BLaER1 (cell line): ENCODE measurements around the gene CREBBP.
"Not testable (repeated sequence)": the region's sequence is repeated elsewhere in the genome, so short reads cannot be mapped to it uniquely, and the experiment has no call there.

Source experiments
- H3K27ac ChIP-seq: shearing (Covaris generic); formaldehyde crosslinking; 2 replicates; pipeline ENCODE4 v1.8.1; 2022
- H3K27me3 ChIP-seq: shearing (Covaris generic); formaldehyde crosslinking; 2 replicates; pipeline ENCODE4 v1.8.1; 2022
- H3K36me3 ChIP-seq: shearing (Covaris generic); formaldehyde crosslinking; 2 replicates; pipeline ENCODE4 v1.8.1; 2022
- H3K4me1 ChIP-seq: shearing (Covaris generic); formaldehyde crosslinking; 2 replicates; pipeline ENCODE4 v1.8.1; 2022
- H3K4me2 ChIP-seq: shearing (Covaris generic); formaldehyde crosslinking; 2 replicates; pipeline ENCODE4 v1.8.1; 2022
- H3K4me3 ChIP-seq: shearing (Covaris generic); formaldehyde crosslinking; 2 replicates; pipeline ENCODE4 v1.8.1; 2022
- H3K9ac ChIP-seq: shearing (Covaris generic); formaldehyde crosslinking; 2 replicates; pipeline ENCODE4 v1.8.1; 2022
- H3K9me3 ChIP-seq: shearing (Covaris generic); formaldehyde crosslinking; 2 replicates; pipeline ENCODE4 v1.8.1; 2022
- H4K20me1 ChIP-seq: shearing (Covaris generic); formaldehyde crosslinking; 2 replicates; pipeline ENCODE4 v1.8.1; 2022
- Cebpa-rat ChIP-seq: shearing (Covaris generic); IDR thresholded peaks from 2 replicates; pipeline ENCODE4 v1.8.1; 2022

Gene CREBBP

GRCh38 chr16:3880623-3881498 lies at the start of gene CREBBP:
TSS of gene CREBBP (minus strand) at chr16:3880713. CDS start at chr16:3879916, 797 bp downstream.
- peaks cover 40% of the 10 kb centered on the region for H4K20me1 ChIP-seq
- peak within 1 kb of the TSS; percentile 75 for H3K4me3 ChIP-seq
- peak within 1 kb of the TSS; percentile 95 for H3K4me2 ChIP-seq
- H3K27me3 ChIP-seq = no peaks in the 10 kb centered on the region
- peak within 1 kb of the TSS; percentile 96 for H3K9ac ChIP-seq
- peak within 1 kb of the TSS; percentile 98 for H3K27ac ChIP-seq
- H3K4me1 ChIP-seq = peaks cover 51% of the 10 kb centered on the region
- no peaks in the 10 kb centered on the region for H3K9me3 ChIP-seq
- H3K36me3 ChIP-seq = no peaks in the 10 kb centered on the region
- TF ChIP-seq Cebpa-rat = no peak

- not testable (repeated sequence) for H3K4me3 ChIP-seq, H3K36me3 ChIP-seq, H3K9ac ChIP-seq, H3K27ac ChIP-seq, H4K20me1 ChIP-seq, H3K4me2 ChIP-seq, H3K27me3 ChIP-seq, H3K9me3 ChIP-seq
- peaks cover 16% of the 10 kb centered on the region for H3K4me1 ChIP-seq
Measured at GRCh38 chr16:3927147-3927546, 46.6 kb upstream of the CREBBP start.

DNA sequence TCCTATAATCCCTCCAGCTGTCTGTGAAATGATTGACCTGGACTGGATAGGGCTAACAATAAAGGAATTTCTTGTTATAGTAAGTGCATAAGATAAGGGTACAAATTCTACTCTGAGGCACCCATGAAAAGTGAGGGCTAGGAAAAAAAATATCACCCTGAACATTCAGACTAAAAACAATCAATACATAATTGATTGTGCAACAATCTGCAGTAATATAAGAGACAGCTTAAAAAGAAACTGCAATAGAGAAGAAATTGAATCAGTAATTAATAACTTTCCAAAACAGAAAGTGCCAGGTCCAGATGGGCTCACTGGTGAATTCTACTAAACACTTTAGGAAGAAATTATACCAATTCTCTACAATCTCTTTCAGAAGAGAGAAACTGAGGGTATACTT lies 44.2 kb upstream of the CREBBP start:
- no peak overlapping the region for H3K27ac ChIP-seq
- H3K4me3 ChIP-seq = no peak overlapping the region
- no peaks in the 10 kb centered on the region for H3K36me3 ChIP-seq
- H3K9me3 ChIP-seq = peaks cover 30% of the 10 kb centered on the region
- no peaks in the 10 kb centered on the region for H4K20me1 ChIP-seq
- H3K27me3 ChIP-seq = no peaks in the 10 kb centered on the region
- peaks cover 6% of the 10 kb centered on the region; the same call in 1 of the 2 replicates for H3K4me1 ChIP-seq
- no peak for TF ChIP-seq Cebpa-rat
- no peak overlapping the region for H3K9ac ChIP-seq
- no peak overlapping the region for H3K4me2 ChIP-seq

DNA sequence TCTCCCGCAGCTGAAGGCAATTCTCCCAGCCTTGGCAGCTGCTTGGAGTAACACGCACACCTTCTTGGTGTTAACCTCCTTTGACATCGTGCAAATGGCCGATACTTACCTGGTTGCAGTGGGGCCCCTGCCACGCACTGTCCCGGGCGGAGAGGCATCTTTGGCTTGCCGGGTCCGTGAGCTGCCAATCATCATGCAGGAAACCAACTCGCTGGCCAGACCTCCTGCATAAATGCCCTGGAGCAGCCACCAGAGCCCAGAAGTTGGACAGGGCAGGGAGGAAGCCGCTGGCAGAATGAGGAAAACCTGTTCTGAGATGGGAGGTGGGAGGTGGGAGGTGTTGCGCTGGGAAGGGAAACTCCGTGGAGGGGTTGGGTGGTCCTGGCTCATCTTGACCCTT lies 41.7 kb upstream of the CREBBP start:
- H3K9me3 ChIP-seq = peaks cover 42% of the 10 kb centered on the region
- no peaks in the 10 kb centered on the region for H3K4me1 ChIP-seq
- no peaks in the 10 kb centered on the region for H3K27me3 ChIP-seq
- H3K9ac ChIP-seq = no peak overlapping the region
- H3K4me2 ChIP-seq = no peak overlapping the region
- H3K36me3 ChIP-seq = no peaks in the 10 kb centered on the region
- H3K27ac ChIP-seq = no peak overlapping the region
- H3K4me3 ChIP-seq = no peak overlapping the region
- TF ChIP-seq Cebpa-rat = no peak
- H4K20me1 ChIP-seq = no peaks in the 10 kb centered on the region

DNA sequence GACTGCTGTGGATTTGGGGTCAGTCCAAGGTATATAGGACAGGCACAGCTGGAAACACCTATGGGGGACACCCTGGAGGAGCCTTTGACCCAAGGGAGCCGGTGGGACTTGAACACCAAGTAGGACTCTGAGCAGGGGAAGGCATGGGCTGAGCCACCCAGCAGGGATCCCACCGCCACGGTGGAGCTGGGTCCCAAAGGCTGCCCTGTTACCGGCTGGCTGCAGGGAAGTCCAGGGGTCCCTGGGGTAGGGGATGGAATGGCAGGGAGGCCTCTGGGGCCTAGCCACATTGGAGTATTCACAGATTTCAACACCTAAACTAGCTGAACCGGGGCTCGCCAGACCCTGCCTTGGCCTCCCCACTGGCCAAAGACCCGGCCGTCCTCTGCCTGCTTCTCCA lies 39.7 kb upstream of the CREBBP start:
- Histone ChIP-seq H3K27me3 (no peaks in the 10 kb centered on the region), H3K4me3 (no peak overlapping the region), H3K9me3 (peaks cover 50% of the 10 kb centered on the region), H3K4me2 (no peak overlapping the region), H3K9ac (no peak overlapping the region), H3K4me1 (no peaks in the 10 kb centered on the region), H4K20me1 (no peaks in the 10 kb centered on the region), H3K36me3 (no peaks in the 10 kb centered on the region), H3K27ac (no peak overlapping the region)
- TF ChIP-seq Cebpa-rat = no peak

DNA sequence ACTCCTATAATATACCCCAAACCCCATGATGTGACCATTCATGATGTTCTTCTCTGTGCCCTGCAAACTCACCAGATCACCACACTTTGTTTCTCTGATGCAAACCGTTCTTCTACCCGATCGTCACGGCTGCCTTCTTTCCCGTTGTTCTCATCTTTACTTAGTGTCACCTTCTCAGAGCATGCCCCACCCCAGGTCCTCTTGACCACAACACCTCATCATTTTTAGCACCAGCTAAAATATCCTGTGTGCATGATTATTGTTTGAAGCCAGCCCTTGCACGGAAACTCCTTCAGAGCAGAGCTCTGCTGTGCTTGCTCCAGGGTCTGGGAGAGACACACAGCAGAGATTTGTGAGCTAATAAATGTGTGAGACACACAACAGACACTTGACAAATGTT lies 38.9 kb upstream of the CREBBP start:
- no peaks in the 10 kb centered on the region for H3K4me1 ChIP-seq
- no peak for TF ChIP-seq Cebpa-rat
- H3K36me3 ChIP-seq = no peaks in the 10 kb centered on the region
- no peak overlapping the region for H3K27ac ChIP-seq
- no peaks in the 10 kb centered on the region for H3K27me3 ChIP-seq
- H3K9ac ChIP-seq = no peak overlapping the region
- H3K4me2 ChIP-seq = no peak overlapping the region
- H3K9me3 ChIP-seq = peaks cover 50% of the 10 kb centered on the region
- no peak overlapping the region for H3K4me3 ChIP-seq
- no peaks in the 10 kb centered on the region for H4K20me1 ChIP-seq

DNA sequence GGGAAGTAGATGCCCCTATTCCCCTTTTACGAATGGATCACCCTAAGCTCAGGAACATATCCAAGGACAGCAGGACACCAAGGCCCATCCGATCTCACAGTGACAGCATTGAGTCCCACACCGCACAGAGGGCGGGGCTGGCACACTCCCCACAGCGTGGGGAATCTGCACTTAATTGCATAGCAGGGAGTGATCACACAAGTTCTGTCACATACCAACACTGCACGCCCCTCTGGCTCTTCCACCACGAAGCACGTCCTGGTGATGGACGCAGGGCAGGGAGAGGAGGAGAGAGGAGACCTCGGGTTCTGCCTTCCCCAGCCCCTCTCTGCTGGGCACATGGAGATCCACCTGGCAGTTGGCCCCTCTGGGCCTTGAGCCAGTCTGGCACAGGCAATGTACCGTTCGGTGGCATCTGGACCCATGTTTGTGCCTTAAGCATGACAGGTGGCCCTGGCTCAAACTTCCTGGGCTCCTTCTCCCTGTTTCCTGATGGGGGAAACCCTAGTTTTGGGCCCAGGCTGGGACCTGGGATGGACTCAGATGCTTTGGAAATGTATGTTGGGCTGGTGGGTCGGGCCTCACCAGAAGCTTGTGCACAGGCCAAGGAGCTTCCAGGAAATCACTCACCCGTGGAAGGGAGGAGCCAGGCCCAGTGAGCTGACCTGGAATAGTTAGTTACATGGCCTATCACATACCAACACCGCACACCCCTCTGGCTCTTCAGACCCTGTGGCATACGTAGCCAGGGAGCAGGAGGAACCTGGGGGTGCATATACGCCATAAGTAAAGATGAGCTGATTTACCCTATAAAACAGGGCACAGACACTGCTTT lies 35.1 kb upstream of the CREBBP start:
- no peak for TF ChIP-seq Cebpa-rat
- Histone ChIP-seq H3K9me3 (peaks cover 37% of the 10 kb centered on the region), H3K4me1 (no peaks in the 10 kb centered on the region), H3K4me3 (no peak overlapping the region), H4K20me1 (no peaks in the 10 kb centered on the region), H3K36me3 (no peaks in the 10 kb centered on the region), H3K27ac (no peak overlapping the region), H3K27me3 (no peaks in the 10 kb centered on the region), H3K4me2 (no peak overlapping the region), H3K9ac (no peak overlapping the region)

- Histone ChIP-seq H3K9me3 (peaks cover 14% of the 10 kb centered on the region), H3K27me3 (no peaks in the 10 kb centered on the region), H3K4me3 (no peak overlapping the region), H3K4me2 (no peak overlapping the region), H3K9ac (no peak overlapping the region), H3K36me3 (no peaks in the 10 kb centered on the region), H4K20me1 (no peaks in the 10 kb centered on the region), H3K4me1 (no peaks in the 10 kb centered on the region), H3K27ac (no peak overlapping the region)
- TF ChIP-seq Cebpa-rat = no peak
Measured at GRCh38 chr16:3912897-3913296, 32.4 kb upstream of the CREBBP start.

- Histone ChIP-seq H4K20me1 (no peaks in the 10 kb centered on the region), H3K4me3 (no peak overlapping the region), H3K36me3 (no peaks in the 10 kb centered on the region), H3K4me1 (no peaks in the 10 kb centered on the region), H3K9me3 (peaks cover 9% of the 10 kb centered on the region), H3K9ac (no peak overlapping the region), H3K27me3 (no peaks in the 10 kb centered on the region), H3K4me2 (no peak overlapping the region), H3K27ac (no peak overlapping the region)
- TF ChIP-seq Cebpa-rat = no peak
Measured at GRCh38 chr16:3912373-3912772, 31.9 kb upstream of the CREBBP start.

DNA sequence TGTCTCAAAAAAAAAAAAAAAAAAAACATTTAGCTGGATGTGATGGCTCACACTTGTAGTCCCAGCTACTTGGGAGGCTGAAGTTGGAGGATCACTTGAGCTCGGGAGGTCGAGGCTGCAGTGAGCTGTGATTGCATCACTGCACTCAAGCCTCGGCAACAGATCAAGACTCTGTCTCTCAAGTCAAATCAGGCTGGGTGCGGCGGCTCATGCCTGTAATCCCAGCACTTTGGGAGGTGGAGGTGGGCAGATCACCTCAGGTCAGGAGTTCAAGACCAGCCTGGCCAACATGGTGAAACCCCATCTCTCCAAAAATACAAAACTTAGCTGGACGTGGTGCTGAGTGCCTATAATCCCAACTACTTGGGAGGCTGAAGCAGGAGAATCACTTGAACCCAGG lies 31.2 kb upstream of the CREBBP start:
- H3K9ac ChIP-seq, H4K20me1 ChIP-seq, H3K27me3 ChIP-seq: not testable (repeated sequence)

More for the DNA sequence above, 31.2 kb upstream of the CREBBP start:
- not testable (repeated sequence) for H3K9me3 ChIP-seq, H3K4me3 ChIP-seq, H3K4me2 ChIP-seq, H3K4me1 ChIP-seq, H3K36me3 ChIP-seq, H3K27ac ChIP-seq
